ENCODE results near the gene PRKCE. TPM values are rescaled to one million over a fixed set of nuclear protein-coding genes. Genes with fewer than 3 reads are reported as not detected.

PRKCE gene
- total RNA-seq, 1 donor from 2014 or later: 12.0 TPM

DNA sequence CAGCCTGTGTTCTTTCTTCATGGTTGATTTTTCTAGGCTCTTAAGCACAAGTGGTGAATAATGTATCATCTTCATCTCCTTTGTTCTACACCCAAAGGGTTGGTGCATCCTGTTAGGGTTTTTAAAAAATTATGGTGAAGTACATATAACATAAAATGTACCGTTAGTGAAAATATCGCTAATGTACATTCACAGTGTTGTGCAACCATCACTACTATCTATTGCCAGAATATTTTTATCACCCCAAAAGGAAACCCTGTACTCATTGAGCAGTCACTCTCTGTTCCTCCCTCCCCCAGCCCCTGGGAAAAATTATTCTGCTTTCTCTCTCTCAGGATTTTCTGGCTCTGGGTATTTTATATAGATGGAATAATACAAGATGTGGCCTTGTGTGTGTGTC lies 98.5 kb downstream of the PRKCE start:
- Mint-ChIP-seq H3K27me3 (ENCODE audit: low read depth) (no peaks in the 10 kb centered on the region), H3K27ac (ENCODE audit: unreplicated experiment) (no peak overlapping the region), H3K4me3 (ENCODE audit: unreplicated experiment) (no peak overlapping the region), H3K9me3 (ENCODE audit: low read depth) (peaks cover 8% of the 10 kb centered on the region), H3K4me1 (ENCODE audit: low read depth) (peaks cover 7% of the 10 kb centered on the region), H3K36me3 (ENCODE audit: low read depth) (peaks cover 7% of the 10 kb centered on the region)
- TF ChIP-seq, protein P1, sequence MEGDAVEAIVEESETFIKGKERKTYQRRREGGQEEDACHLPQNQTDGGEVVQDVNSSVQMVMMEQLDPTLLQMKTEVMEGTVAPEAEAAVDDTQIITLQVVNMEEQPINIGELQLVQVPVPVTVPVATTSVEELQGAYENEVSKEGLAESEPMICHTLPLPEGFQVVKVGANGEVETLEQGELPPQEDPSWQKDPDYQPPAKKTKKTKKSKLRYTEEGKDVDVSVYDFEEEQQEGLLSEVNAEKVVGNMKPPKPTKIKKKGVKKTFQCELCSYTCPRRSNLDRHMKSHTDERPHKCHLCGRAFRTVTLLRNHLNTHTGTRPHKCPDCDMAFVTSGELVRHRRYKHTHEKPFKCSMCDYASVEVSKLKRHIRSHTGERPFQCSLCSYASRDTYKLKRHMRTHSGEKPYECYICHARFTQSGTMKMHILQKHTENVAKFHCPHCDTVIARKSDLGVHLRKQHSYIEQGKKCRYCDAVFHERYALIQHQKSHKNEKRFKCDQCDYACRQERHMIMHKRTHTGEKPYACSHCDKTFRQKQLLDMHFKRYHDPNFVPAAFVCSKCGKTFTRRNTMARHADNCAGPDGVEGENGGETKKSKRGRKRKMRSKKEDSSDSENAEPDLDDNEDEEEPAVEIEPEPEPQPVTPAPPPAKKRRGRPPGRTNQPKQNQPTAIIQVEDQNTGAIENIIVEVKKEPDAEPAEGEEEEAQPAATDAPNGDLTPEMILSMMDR (IDR thresholded peaks at IDR 0.05): no peak
- no peak for DNase-seq (ENCODE audit: low spot score)

- no peaks in the 10 kb centered on the region for H3K27me3 Mint-ChIP-seq (ENCODE audit: low read depth)
- H3K36me3 Mint-ChIP-seq (ENCODE audit: low read depth): peaks cover 7% of the 10 kb centered on the region
- no peak for DNase-seq (ENCODE audit: low spot score)
- peaks cover 7% of the 10 kb centered on the region for H3K4me1 Mint-ChIP-seq (ENCODE audit: low read depth)
- H3K27ac Mint-ChIP-seq (ENCODE audit: unreplicated experiment): no peak overlapping the region
- H3K4me3 Mint-ChIP-seq (ENCODE audit: unreplicated experiment): no peak overlapping the region
- peaks cover 8% of the 10 kb centered on the region for H3K9me3 Mint-ChIP-seq (ENCODE audit: low read depth)
- TF ChIP-seq, protein P1 (IDR thresholded peaks at IDR 0.05): no peak
Observed at GRCh38 chr2:45750484-45750883, 99.0 kb downstream of the PRKCE start.

DNA sequence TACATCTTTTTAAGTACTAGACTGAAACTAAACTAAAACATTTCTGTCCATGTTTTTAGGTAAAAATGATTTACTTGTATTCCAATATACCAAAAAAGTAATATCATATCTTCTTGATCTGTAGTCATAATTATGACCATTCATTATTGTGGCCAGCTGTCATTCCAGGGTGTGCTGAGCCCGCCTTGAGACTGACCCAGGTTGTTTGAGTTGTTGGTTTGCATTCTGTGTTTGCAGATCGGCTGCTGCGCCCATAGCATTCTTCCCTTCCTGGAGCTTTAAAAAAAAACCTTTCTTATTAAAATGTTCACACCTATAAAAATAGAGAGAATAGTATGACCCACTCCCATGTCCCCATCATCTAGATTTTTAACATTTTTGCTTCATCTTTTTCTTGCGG lies 101.9 kb downstream of the PRKCE start:
- Mint-ChIP-seq H3K27ac (ENCODE audit: unreplicated experiment) (no peak overlapping the region), H3K9me3 (ENCODE audit: low read depth) (no peaks in the 10 kb centered on the region), H3K27me3 (ENCODE audit: low read depth) (no peaks in the 10 kb centered on the region), H3K36me3 (ENCODE audit: low read depth) (no peaks in the 10 kb centered on the region), H3K4me3 (ENCODE audit: unreplicated experiment) (no peak overlapping the region), H3K4me1 (ENCODE audit: low read depth) (peaks cover 7% of the 10 kb centered on the region)
- DNase-seq (ENCODE audit: low spot score): no peak
- TF ChIP-seq, protein P1 (IDR thresholded peaks at IDR 0.05): no peak

DNA sequence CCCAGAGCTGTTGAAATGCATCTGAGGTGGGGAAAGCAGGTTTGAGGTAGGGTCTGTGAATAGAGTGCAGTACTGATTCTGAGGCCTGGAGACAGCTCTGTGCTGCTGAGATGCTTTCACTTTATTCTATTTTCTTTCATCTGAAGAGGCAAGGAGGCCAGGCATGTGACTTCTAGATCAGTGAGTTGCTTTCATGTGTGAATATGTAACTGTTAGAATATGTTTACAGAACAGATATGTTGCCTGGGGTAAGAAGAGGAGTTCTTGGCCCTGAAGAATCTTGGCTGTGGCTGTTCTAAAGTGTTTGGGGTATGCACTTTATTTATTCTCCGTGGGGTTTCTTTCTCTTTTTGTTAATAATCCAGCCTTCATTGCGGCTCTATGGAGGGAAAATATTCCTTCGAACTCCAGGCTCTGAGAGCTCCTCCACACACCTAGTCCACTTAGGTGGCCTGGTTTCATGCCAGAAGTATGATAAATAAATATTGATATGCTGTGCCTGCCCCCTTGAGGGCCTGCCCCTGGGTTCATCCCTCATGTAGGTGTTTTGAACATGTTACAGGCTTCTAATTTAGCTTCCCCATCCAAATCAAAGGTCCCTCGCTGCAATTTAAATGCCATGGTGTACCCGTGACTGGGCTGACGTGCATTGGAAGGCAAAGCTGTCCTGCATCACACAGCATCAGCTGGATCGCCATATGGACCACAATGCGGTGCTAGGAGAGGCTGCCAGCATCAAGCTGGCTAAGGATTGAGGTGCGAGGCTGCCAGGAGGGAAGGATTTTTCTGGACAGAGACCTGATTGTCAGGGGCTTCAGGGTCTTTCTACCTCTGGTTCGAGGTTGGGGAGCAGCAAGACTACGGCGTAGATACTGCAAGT lies 102.9 kb downstream of the PRKCE start:
- no peak overlapping the region for H3K27ac Mint-ChIP-seq (ENCODE audit: unreplicated experiment)
- no peak overlapping the region for H3K4me3 Mint-ChIP-seq (ENCODE audit: unreplicated experiment)
- H3K4me1 Mint-ChIP-seq (ENCODE audit: low read depth): peaks cover 12% of the 10 kb centered on the region
- H3K36me3 Mint-ChIP-seq (ENCODE audit: low read depth): no peaks in the 10 kb centered on the region
- no peak for DNase-seq (ENCODE audit: low spot score)
- no peaks in the 10 kb centered on the region for H3K9me3 Mint-ChIP-seq (ENCODE audit: low read depth)
- TF ChIP-seq, protein P1 (IDR thresholded peaks at IDR 0.05): no peak
- no peaks in the 10 kb centered on the region for H3K27me3 Mint-ChIP-seq (ENCODE audit: low read depth)

- no peak for DNase-seq (ENCODE audit: low spot score)
- no peak overlapping the region for H3K4me3 Mint-ChIP-seq (ENCODE audit: unreplicated experiment)
- no peaks in the 10 kb centered on the region for H3K9me3 Mint-ChIP-seq (ENCODE audit: low read depth)
- H3K4me1 Mint-ChIP-seq (ENCODE audit: low read depth): peaks cover 17% of the 10 kb centered on the region
- H3K27ac Mint-ChIP-seq (ENCODE audit: unreplicated experiment): no peak overlapping the region
- H3K36me3 Mint-ChIP-seq (ENCODE audit: low read depth): no peaks in the 10 kb centered on the region
- TF ChIP-seq, protein P1 (IDR thresholded peaks at IDR 0.05): no peak
- H3K27me3 Mint-ChIP-seq (ENCODE audit: low read depth): no peaks in the 10 kb centered on the region
Observed at GRCh38 chr2:45755585-45756335, 104.3 kb downstream of the PRKCE start.
